GM23338 (cell line): ENCODE results near the gene RGCC.

Source experiments
- EZH2 ChIP-seq: fragments of 200-600 bp; sonication (generic); IDR thresholded peaks from one replicate; pipeline ENCODE4 v1.8.0; 2017; ENCODE audit warnings: antibody characterized with exemption, mild to moderate bottlenecking, low read depth; ENCODE audit not compliant: unreplicated experiment
- NANOG ChIP-seq: IDR thresholded peaks from 2 replicates; pipeline ENCODE4 v1.6.1; 2016; ENCODE audit warnings: antibody characterized with exemption, borderline replicate concordance
- POLR2AphosphoS5 ChIP-seq: IDR thresholded peaks from 2 replicates; pipeline ENCODE4 v1.6.1; 2016; ENCODE audit warnings: antibody characterized with exemption, low read depth
- TF ChIP-seq, protein P1 (sequence below), 2 experiments: fragments of 200-600 bp in 1 of 2; sonication (generic) in 1 of 2; conservative IDR thresholded peaks; 2 replicates each; pipeline versions ENCODE4 v1.5.1 to v1.6.1; 2016 to 2017; ENCODE audit warnings: antibody characterized with exemption in 2 of 2, low read depth in 2 of 2, mild to moderate bottlenecking in 2 of 2, moderate library complexity in 1 of 2
- TF ChIP-seq, protein P2 (sequence below): IDR thresholded peaks from one replicate; pipeline ENCODE4 v1.6.1; 2018; ENCODE audit warnings: antibody characterized with exemption; ENCODE audit not compliant: unreplicated experiment

DNA sequence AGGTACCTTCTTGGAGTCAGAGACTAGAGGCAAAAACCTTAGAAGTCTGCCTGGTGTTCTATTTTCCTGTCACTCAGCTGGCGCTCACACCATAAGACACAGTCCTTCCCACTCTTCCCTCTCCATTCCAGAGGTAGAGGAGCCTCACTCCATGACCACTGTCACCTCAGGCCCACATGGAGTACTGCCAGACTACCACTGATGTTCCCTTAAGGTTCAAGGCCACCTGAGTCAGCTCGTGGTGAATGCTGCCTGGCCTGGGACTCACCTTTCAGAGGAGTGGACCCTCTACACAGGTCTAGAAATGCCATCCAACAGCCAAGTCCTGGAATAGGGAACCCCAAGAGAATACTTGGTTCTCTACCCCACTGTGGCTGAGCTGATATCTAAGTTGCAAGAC, 29.9 kb downstream of the RGCC start:
- TF ChIP-seq, protein P1, sequence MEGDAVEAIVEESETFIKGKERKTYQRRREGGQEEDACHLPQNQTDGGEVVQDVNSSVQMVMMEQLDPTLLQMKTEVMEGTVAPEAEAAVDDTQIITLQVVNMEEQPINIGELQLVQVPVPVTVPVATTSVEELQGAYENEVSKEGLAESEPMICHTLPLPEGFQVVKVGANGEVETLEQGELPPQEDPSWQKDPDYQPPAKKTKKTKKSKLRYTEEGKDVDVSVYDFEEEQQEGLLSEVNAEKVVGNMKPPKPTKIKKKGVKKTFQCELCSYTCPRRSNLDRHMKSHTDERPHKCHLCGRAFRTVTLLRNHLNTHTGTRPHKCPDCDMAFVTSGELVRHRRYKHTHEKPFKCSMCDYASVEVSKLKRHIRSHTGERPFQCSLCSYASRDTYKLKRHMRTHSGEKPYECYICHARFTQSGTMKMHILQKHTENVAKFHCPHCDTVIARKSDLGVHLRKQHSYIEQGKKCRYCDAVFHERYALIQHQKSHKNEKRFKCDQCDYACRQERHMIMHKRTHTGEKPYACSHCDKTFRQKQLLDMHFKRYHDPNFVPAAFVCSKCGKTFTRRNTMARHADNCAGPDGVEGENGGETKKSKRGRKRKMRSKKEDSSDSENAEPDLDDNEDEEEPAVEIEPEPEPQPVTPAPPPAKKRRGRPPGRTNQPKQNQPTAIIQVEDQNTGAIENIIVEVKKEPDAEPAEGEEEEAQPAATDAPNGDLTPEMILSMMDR (conservative IDR thresholded peaks at IDR 0.05; ENCODE audit: low read depth in 2 of 2), result no peak
- TF ChIP-seq NANOG (no peak), POLR2AphosphoS5 (no peak), EZH2 (no peak)
- TF ChIP-seq, protein P2, sequence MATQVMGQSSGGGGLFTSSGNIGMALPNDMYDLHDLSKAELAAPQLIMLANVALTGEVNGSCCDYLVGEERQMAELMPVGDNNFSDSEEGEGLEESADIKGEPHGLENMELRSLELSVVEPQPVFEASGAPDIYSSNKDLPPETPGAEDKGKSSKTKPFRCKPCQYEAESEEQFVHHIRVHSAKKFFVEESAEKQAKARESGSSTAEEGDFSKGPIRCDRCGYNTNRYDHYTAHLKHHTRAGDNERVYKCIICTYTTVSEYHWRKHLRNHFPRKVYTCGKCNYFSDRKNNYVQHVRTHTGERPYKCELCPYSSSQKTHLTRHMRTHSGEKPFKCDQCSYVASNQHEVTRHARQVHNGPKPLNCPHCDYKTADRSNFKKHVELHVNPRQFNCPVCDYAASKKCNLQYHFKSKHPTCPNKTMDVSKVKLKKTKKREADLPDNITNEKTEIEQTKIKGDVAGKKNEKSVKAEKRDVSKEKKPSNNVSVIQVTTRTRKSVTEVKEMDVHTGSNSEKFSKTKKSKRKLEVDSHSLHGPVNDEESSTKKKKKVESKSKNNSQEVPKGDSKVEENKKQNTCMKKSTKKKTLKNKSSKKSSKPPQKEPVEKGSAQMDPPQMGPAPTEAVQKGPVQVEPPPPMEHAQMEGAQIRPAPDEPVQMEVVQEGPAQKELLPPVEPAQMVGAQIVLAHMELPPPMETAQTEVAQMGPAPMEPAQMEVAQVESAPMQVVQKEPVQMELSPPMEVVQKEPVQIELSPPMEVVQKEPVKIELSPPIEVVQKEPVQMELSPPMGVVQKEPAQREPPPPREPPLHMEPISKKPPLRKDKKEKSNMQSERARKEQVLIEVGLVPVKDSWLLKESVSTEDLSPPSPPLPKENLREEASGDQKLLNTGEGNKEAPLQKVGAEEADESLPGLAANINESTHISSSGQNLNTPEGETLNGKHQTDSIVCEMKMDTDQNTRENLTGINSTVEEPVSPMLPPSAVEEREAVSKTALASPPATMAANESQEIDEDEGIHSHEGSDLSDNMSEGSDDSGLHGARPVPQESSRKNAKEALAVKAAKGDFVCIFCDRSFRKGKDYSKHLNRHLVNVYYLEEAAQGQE, result no peak
